IMR-90 (cell line): ENCODE measurements around the gene RGR.

Experiments used
- BHLHE40 ChIP-seq: fragments of 150-350 bp; IDR thresholded peaks from 2 replicates; pipeline ENCODE4 v1.6.1; 2016; ENCODE audit warnings: mild to moderate bottlenecking, low read depth, low read length
- CEBPB ChIP-seq: IDR thresholded peaks from 2 replicates; pipeline ENCODE4 v1.6.1; 2012; ENCODE audit warnings: low read depth, low read length, improper control_type of control experiment
- FOS ChIP-seq: fragments of 150-350 bp; IDR thresholded peaks from 2 replicates; pipeline ENCODE4 v1.6.1; 2016; ENCODE audit warnings: low read depth, low read length
- MXI1 ChIP-seq: IDR thresholded peaks from 2 replicates; pipeline ENCODE4 v1.6.1; 2012; ENCODE audit warnings: low read depth, mild to moderate bottlenecking, low read length, moderate library complexity, borderline replicate concordance
- POLR2A ChIP-seq: IDR thresholded peaks from 2 replicates; pipeline ENCODE4 v1.6.1; 2012; ENCODE audit warnings: mild to moderate bottlenecking, low read depth, low read length
- RCOR1 ChIP-seq: IDR thresholded peaks from 2 replicates; pipeline ENCODE4 v1.6.1; 2012; ENCODE audit warnings: mild to moderate bottlenecking, low read length, improper control_type of control experiment; ENCODE audit not compliant: insufficient replicate concordance
- RFX5 ChIP-seq: IDR thresholded peaks from 2 replicates; pipeline ENCODE4 v1.8.0; 2012; ENCODE audit warnings: low read depth, mild to moderate bottlenecking, low read length, moderate library complexity
- SMC3 ChIP-seq: fragments of 150-350 bp; IDR thresholded peaks from 2 replicates; pipeline ENCODE4 v1.6.1; 2016; ENCODE audit warnings: low read depth, mild to moderate bottlenecking, antibody characterized with exemption, low read length, moderate library complexity
- TF ChIP-seq, protein P1 (sequence below): conservative IDR thresholded peaks from 2 replicates; pipeline ENCODE4 v1.5.1; 2012; ENCODE audit warnings: mild to moderate bottlenecking, low read depth, low read length, improper control_type of control experiment
- TF ChIP-seq, protein P2 (sequence below): fragments of 150-350 bp; IDR thresholded peaks from 2 replicates; pipeline ENCODE4 v1.6.1; 2016; ENCODE audit warnings: low read depth, mild to moderate bottlenecking, low read length, moderate library complexity, borderline replicate concordance

DNA sequence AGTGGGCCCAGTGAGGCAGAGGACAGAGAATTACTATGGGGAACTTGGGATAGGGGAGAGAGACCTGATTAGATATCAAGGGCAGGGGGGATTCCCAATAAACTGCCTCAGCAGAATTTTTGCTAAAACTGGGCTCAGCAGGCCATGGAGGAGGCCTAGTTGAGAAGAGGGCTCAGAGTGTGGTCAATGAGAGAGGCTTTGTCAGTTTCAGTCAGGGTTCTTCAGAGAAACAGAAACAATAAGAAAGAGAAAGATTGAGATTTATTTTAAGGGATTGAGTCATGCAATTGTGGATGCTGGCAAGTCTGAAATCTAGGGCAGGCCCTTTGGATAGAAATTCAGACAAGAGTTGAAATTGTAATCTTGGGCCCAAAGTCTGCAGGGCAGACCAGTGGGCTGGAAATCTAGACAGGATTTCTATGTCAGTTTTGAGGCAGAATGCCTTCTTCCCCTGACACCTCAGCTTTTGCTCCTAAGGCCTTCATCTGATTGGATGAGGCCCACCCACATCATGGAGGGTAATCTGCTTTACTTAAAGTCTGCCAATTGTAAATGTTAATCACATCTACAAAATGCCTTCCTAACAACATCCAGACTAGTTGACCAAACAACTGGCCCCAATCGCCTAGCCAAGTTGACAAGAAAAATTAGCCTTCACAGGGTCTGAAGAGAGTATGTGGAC, 50.1 kb downstream of the RGR start:
- TF ChIP-seq, protein P1, sequence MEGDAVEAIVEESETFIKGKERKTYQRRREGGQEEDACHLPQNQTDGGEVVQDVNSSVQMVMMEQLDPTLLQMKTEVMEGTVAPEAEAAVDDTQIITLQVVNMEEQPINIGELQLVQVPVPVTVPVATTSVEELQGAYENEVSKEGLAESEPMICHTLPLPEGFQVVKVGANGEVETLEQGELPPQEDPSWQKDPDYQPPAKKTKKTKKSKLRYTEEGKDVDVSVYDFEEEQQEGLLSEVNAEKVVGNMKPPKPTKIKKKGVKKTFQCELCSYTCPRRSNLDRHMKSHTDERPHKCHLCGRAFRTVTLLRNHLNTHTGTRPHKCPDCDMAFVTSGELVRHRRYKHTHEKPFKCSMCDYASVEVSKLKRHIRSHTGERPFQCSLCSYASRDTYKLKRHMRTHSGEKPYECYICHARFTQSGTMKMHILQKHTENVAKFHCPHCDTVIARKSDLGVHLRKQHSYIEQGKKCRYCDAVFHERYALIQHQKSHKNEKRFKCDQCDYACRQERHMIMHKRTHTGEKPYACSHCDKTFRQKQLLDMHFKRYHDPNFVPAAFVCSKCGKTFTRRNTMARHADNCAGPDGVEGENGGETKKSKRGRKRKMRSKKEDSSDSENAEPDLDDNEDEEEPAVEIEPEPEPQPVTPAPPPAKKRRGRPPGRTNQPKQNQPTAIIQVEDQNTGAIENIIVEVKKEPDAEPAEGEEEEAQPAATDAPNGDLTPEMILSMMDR, result no peak
- TF ChIP-seq CEBPB, result no peak
- TF ChIP-seq POLR2A, result no peak
- no peak for TF ChIP-seq FOS
- TF ChIP-seq, protein P2, sequence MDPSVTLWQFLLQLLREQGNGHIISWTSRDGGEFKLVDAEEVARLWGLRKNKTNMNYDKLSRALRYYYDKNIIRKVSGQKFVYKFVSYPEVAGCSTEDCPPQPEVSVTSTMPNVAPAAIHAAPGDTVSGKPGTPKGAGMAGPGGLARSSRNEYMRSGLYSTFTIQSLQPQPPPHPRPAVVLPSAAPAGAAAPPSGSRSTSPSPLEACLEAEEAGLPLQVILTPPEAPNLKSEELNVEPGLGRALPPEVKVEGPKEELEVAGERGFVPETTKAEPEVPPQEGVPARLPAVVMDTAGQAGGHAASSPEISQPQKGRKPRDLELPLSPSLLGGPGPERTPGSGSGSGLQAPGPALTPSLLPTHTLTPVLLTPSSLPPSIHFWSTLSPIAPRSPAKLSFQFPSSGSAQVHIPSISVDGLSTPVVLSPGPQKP, result no peak
- TF ChIP-seq RFX5, result no peak
- TF ChIP-seq RCOR1, result no peak
- TF ChIP-seq MXI1, result no peak
- TF ChIP-seq BHLHE40, result no peak
- no peak for TF ChIP-seq SMC3
